Measurements from ENCODE around the gene PPP1R17.

Gene PPP1R17

DNA sequence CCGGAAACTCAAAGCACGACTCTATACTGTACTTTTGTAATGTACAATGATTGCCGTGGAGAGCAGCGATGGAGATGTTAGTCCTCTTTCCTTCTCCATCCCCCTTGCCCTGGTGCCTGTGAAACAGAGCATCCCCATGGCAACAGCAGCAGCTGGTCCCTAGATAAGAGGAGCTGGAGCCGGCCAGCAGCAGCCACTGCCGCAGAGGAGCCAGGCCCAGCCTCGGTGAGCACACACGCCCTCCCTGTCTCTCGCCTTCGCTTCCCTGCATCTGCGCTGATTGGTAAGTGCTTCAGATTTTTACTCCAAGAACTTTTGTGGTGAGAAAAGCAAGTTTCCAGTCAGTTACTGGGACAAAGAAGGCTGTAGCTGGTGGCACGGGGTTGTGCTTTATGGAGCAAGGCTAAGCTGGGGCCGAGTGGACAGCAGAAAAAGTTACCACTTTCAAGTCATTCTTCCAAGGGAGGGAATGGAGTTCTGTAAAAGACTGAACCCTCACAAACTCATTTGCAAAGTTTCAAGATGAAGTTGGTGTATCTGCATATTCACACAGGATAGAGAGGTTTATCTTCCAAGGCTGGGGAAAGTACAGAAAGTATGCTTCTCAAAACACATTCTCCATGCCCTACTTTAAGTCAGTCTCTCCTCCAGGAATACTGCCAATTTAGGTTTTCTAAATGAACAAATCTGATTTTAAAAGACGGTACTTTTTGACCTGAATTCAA lies at the start of gene PPP1R17:
Gene PPP1R17, plus strand, starts transcription at position 192 of the 725 bp plus-strand sequence. CDS start 5,227 bp downstream, outside the sequence.
- FAIRE-seq = no peak

DNA sequence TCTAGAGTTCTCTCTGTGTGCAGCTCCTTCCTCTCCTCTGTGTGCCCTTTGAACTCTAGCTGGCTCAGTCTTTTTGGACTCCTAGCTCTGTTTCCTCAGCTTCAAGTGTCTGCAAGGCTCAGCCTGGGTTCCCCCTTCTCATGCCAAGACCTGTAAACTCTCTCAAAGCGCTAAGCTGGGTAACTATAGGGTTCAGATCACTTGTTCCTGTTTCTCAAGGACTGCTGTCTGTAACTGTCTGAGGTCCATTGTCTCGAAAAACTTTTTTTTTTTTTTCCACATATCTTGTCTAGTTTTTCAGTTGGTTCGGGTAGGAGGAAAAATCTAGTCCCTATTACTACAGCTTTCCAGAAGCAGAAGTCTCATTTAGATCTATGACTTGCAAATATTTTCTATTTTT lies 46.6 kb upstream of the PPP1R17 start:
- no peak for FAIRE-seq

DNA sequence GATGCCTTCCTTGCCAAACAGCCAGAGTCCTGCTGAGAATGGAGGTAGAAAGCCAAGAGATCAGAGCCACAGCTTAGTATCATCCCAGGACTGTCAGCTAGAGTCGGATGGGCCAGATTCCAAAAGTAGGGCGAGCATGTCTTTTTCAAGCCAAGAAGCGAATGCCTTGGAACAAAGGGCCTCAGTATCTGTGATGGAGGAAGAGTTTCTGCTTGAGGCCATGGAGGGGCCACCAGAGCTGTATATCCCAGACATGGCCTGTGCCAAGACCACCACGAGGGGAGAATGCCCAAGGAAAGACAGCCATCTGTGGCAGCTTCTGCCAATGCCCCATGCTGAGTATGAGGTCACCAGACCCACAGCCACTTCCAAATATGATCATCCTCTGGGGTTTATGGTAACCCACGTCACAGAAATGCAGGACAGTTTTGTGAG lies 44.3 kb upstream of the PPP1R17 start:
- no peak for FAIRE-seq

DNA sequence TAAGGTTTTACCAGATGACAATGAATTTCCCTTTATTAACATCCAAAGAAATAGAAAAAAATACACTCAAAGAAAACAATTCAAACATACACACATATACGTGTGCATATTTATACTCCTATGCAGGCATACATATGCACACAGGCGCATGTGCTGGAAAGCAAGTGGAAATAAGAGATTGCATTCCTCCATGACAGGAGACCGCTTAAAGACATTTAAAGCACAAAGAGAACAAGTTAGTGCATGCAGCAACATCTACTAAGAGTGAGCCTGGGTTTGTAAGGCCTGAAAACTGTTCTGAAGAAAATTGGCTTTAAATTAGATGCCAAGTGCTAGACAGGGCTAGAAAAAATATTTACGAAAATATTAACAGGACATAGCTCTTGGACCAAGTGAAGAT lies 40.1 kb upstream of the PPP1R17 start:
- no peak for FAIRE-seq

DNA sequence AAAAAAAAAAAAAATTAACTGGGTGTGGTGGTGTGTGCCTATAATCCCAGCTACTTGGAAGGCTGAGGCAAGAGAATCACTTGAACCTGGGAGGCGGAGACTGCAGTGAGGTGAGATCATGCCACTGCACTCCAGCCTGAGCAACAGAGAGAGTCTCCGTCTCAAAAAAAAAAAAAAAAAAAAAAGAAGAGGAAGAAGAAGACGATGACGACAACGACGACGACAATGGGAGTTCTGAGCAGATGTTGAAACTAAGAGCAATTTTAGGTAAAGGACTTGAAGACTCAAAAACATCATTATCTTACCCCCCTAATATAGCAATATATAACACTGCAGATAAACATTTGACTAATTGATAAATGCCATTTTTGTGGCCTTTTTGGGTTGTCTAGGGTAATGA lies 39.5 kb upstream of the PPP1R17 start:
- FAIRE-seq = no peak

DNA sequence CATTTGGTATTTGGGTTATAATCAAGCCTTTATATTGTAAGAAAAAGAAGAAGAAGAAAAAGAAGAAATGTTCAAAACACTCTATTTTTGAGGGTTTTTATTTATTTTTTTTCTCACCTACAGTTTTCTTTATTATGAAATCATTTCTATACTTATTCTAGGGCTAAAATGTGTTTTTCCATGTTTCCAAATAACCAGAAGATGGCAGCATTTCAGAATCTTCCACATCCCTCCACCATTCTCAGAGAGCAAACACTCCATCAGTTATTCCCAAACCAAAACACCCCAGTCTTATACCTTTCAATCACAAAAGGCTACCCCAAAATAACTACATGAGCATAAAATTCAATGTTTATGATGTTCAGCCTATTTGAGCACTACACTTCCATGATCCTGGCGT lies 38.7 kb upstream of the PPP1R17 start:
- FAIRE-seq = no peak

DNA sequence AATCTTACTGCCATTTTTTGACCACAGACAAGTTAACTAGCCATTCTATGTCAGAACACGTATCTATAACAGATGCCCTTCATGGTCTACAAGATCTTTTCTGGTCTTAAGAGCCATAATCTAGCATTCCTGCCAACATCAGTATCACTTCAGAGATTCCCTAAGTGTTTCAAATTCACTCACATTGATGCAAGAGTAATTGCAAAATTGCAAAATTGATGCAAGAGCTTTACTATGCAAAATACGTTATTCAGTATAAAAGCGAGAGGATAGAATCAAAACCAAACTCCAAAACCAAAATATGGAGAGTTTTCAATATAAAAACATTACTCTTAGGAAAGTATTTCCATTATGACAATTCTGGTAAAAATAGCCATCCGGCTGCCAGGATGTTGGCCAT lies 38.1 kb upstream of the PPP1R17 start:
- FAIRE-seq = no peak

DNA sequence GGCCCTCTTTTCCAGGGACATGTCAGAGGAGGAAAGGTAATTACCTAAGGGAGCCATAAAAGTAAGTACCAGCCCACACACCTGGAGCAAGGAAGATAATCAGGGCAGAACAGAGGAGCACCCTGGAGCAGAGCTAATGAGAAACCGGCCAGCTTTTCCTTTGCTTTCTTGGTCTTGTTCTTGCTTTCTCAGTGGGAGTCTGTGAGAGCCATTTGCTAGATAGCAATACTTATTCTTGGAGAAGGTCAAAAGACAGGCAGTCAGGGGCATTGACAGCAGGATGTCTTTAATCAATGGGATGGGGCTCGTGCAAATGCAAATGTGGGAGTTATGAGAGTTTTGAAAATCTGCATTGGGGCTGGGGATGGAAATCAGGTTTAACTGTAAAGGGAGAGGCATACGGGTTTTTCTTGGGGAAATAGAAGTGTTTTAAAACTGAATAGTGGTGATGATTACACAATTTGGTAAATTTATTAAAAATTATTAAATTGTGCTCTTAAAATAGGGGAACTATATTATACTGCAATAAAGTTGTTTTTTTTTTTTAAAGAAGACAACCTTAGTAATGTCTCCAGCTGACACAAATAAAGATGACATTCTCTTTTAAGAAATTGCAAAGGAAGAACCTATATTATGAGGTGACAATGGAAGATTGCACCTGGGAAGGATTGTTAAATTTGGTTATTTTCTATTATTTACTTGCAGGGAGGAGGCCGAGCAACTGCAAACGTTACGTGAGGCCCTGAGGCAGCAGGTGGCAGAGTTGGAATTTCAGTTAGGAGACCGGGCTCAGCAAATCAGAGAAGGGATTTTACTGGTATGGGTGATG lies 35.6 kb upstream of the PPP1R17 start:
- FAIRE-seq = no peak

DNA sequence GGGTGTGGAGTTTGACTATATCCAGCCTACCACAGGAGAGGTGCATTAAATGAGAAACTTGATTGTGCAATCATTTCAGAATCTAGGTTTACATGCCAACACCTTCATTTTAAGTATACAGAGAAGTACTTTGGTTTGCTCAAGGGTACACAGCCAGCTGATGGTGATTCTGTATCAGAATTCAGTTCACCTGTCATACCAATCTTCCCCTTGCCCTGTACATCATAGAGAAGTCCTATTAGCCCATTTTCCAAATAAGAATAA lies 35.0 kb upstream of the PPP1R17 start:
- no peak for FAIRE-seq

DNA sequence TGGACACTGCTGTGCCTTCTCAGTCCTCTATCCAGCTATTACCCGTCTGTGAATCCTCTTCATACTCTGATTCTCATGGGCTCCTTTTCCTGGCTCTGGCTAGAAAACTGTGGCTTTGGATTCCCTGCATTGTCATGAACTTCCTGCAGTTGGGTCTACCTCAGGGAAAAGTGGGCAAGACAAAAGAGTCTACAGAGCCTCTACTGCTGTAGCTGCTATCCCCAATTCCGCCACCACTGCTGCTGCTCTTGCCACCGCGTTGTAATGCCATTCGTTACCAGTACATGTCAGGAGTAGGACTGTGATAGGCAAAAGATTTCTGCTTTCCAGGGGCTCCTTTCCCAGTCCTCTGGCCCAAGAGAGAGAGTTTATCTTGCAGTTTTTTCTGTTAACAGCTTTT lies 23.9 kb upstream of the PPP1R17 start:
- no peak for FAIRE-seq

DNA sequence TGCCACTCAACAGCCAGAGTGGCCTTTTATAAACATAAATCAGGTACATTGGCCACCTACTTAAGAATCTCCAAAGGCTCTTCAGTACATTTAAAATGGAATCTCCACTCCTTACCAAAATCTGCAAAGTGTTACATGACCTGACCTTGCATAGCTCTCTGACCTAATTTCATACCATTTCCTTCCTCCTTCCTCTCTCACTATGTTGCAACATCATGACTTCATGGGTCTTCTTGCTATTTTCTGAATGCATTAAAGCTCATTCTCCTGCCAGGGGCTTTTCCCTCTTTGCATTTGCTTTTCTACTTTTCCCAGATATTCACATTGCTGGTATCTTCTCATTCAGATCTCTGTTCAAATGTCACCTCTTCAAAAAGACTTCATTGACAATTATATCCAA lies 22.1 kb upstream of the PPP1R17 start:
- FAIRE-seq = no peak

DNA sequence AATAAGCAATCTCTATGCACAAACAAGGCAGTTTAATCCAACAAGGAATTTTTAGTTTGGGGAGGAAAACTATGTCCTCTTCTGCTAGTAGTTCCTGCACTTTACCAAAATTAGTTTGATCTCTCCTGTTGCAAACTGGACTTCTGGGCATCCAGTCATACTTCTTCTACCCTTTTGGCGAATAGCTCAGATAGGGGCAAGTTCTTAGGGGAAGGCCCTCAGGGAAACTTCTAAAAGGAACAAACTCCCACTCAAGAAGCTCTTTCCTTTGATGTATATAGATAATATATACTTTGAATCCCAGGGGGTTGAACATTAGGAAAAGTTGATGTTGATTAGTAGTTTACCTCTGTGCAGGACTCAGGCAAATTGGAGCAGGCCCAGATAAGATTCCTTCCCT lies 21.5 kb upstream of the PPP1R17 start:
- FAIRE-seq = no peak

DNA sequence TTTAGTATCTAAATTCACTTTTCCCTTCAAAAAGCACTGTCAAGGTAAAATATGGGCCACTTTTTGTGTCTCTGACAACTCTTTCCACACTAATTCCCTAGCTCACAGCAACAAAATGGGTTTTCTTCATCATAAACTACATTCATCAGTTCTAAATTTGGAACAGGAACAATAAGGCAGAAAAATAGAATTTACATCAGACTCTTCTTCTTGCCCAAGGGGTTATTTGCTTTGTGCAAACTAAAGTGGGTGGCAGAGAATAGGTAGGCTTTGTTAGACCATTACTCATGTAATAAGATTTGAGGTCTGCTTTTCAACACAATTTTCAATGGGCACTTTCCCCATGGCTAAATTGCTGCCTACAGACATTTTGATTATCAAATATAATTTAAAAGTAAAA lies 17.6 kb upstream of the PPP1R17 start:
- FAIRE-seq = no peak

DNA sequence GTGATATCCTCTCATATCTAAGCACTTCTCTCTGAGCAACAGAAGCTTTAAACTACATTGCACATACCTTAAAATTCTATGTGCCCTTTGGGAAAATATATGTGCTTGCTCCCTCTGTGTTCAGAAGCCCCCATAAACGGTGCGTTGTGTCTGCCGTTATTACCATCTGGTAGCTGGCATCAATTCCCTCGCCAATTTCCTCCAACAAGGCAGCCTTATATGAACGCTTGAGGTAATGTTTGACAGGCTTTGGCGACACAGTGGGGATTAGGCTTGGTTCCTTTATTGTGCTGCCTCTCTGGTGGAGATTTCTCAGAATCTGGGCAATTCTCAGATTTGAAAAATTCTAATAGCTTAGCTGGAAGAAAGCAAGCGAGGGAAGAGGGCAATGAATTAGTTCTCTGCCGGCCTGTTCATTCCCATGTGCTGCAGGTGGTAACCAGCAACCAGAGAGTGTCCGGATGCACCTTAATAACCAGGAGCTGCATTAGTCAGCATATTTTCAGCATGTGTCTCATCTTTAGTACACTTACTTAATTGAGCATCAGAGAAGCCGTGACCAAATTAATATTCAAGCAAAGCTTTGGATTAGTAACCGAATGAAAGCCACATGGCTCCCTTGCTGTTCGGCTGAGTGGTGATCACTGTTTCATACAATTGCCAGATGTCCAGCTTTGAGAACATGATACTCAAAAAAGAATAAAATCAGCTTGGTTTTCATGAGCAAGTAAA lies 7.3 kb upstream of the PPP1R17 start:
- FAIRE-seq = no peak

DNA sequence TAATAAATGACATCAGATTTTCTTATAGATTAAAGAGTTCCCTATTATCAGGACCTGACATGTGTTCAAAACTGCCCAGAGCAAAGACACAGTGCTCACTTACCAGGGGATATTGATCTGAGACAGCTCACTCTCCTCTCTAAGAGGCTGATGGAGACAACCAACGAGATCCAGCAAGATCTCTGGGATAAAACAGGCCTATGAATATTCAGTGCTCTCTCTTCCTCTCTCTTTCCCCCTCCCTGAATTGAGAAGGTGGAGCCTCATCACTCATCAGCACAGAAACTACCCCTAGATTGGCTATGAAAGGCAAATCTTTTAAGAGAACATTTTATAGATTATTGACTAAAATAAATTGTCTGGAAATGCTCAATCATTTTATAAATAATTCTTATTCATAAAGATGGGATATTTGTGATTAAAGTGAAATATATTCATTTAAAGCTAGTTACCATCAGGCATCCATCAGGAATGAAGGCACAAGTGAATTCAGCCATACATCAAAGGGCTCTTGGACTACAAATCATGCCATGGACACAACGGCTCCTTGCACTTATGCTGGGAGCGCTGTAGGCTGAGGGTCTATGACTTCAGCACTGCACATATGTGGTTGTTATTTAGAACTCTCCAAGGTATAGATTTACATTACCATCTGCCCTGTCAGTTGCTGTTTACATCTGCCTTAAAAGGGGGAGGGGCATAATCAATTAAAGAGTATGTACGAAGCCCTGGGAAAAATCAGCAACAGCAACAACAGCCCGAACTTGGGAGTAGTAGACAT lies 3.4 kb upstream of the PPP1R17 start:
- FAIRE-seq = no peak

DNA sequence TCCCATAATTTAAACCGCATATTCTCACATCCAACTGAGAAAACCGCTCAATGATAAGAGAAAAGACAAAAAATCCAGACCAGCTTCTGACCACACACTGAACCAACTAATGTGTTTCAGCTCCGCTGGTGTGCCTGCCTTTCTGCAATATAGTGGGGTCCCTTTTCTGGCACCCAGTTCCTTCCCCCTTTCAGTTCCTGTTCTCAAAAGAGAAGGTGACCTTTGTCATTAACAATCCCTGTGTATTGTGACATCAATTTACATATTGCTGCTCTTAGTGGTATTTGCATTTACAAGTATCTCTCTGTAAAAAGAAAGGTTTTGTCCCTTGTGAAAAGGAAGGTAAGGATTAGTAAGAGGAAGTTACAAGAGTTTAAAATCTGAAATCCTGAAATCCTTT lies 1.4 kb downstream of the PPP1R17 start:
- FAIRE-seq = no peak

DNA sequence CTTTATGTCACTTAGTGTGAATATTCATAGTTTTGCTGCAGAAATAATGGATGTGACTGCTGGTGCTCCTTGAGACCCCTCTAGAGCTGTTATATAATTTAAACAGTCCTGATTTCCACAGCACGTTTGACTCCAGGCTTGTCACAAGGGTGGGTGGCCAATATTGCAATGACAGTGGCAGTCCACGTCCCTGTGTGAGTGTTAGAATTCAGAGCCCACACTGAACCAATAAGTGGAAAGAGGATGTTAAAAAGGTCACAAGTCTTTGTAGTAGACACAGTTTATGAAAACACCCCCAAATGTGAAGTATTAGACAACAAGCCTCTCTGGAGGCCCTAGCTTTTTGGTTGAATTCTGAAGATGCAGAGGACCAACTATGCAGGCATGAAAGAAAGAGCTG lies 2.0 kb downstream of the PPP1R17 start:
- FAIRE-seq = no peak

DNA sequence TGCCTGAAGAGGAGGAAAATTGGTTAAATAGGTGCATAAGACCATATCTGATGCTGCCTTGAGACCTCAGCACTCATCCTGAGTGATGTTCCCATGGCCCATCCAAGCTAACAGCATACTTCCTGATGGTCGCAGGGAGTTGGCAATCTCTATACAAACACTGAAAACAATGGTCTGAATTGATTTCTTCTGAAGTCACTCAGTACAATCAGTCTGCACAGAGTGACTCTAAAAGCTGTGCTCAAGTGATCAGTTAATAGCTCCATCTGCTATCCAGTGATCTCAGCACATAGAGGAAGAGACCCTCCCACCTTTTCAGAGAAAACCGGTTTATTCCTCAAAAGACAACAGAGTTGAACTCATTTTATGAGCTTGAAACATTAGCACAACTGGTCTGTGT lies 3.9 kb downstream of the PPP1R17 start:
- FAIRE-seq = no peak

DNA sequence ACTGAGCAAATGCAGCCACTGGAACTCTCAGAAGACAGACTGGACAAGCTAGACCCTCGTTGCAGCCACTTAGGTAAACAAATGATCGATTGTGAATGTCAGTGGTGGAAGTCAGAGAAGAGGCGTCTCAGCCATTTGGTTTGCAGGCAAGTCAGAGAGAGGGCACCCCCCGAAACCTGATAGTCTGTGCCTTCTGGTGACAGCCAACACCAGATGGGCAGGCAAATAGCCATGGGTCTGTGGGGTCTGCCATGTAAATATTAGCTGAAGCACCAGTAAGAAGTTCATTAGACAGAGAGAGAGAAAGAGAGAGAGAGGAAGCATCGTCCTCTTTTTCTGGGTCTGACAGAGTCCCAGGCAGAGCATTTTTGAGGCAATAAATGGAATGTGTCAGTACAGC lies 5.4 kb downstream of the PPP1R17 start:
- no peak for FAIRE-seq

DNA sequence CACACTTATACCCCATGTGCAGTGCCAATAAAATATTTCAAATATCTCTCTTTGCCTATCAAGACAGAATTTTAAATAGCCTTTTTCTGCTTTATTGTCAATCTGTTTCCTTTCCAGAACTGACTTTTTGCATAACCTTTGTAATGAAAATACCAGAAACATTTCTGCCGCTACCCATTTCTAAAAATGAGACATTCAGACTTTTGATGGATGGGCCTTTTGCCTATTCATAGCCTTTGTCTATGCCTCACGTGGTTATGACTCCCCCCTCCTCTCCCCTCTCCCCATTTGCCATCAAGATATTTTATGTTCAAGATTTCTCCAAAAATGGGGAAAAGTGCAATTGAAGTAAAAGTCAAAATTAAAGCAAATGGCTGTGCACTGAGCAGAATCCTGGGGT lies 5.9 kb downstream of the PPP1R17 start:
- no peak for FAIRE-seq

DNA sequence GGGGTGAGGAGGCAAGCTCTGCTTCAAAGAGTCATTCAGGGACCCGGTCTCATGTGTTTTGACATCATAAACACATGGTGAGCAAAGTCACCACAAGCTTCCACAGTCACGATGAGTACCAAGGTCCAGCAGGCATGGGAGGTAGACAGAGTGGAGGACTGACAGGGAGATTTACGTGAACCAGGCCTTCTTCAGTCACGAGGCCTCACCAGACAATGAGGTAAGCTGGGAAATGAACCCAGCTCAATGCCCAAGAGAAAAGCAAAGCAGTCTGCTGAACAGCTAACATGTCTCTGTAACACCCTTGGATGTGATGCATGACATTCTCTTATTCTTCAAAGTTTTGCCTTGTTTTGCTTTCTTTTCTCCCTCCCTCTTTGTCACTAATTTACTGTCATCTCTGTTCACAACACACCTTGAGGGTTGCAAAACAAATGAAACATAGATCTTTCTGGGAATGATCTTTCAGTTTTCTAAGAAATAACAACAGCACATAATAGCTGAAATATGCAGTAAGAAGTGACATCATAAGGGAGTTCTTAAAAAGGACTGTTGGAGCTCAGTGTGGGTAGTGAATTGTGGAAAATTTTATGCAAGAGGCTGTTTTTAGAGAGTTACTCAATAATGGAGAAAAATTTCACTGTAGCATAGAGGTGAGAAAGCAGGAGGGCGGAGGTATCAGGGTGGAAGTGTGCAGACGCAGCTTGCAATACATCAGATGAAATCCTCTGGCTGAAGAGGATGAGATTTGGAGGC lies 9.0 kb downstream of the PPP1R17 start:
- FAIRE-seq = no peak

DNA sequence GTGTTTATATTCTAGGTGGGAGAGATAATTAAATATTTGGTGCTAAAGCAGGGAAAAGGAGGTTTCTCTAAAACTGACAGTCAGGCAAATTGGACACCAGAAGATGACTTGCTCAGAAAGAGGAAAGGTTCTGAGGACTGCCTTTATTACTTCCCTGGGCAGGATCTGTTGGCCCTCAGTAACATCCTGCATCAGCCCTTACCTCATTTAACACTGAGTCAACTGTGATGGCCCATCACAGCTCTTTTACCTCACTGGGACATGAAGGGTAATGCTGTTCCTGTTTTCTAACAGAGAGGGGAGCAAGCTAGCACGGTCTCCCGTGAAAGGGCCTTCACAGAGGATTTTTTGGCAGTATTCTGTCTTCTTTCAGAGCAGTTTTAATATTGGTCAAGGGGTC lies 12.0 kb downstream of the PPP1R17 start:
- no peak for FAIRE-seq
